ENCODE data around the gene PTTG1IP2. TPM values are rescaled to one million over a fixed set of nuclear protein-coding genes. Genes with fewer than 3 reads are reported as not detected.

Gene PTTG1IP2
- total and polyA plus RNA-seq, 10 of the 15 experiments (the other 5 are each of a cell fraction or from before 2014, with no cell fraction given) = not detected

- TF ChIP-seq FOS (IDR thresholded peaks at IDR 0.05; ENCODE audit: borderline replicate concordance, extremely low read depth, insufficient read length) (no peak), RELA (IDR thresholded peaks at IDR 0.05; ENCODE audit: borderline replicate concordance, partially characterized antibody) (no peak)
Observed at GRCh38 chr7:90560730-90561129, 91.3 kb downstream of the PTTG1IP2 start (continued).

Other genes starting within 250 kb of the PTTG1IP2 start
- gene CFAP69, start 224.5 kb upstream of the PTTG1IP2 start, total RNA-seq (2014; rRNA removed) = 0.68 and 1.0 TPM in 2 replicates
- gene CFAP69, start 224.5 kb upstream of the PTTG1IP2 start, total RNA-seq (2014; rRNA removed; fragmentation: Illumina TruSeq; extraction: Trizol) = 0.45 and 0.55 TPM in 2 replicates
- 0.33 and 1.1 TPM in 2 replicates for gene CFAP69, start 224.5 kb upstream of the PTTG1IP2 start, total RNA-seq (2021)
- gene CFAP69, start 224.5 kb upstream of the PTTG1IP2 start, polyA plus RNA-seq (2011; rRNA removed) = 3.1 and 7.7 TPM in 2 replicates
- gene CFAP69, start 224.5 kb upstream of the PTTG1IP2 start, polyA plus RNA-seq (2014; fragmentation: Illumina TruSeq; extraction: Trizol) = 0.48 and 3.6 TPM in 2 replicates
- gene CFAP69, start 224.5 kb upstream of the PTTG1IP2 start, polyA plus RNA-seq (2014; fragmentation: Nextera tagmentation; extraction: Ambion mirVana) = under 1 TPM in 1 of 2 experiments, not detected in 1; 0.11 TPM
- 0.47 and 1.3 TPM in 2 replicates for gene CFAP69, start 224.5 kb upstream of the PTTG1IP2 start, polyA plus RNA-seq (2014; rRNA removed)
- gene CFAP69, start 224.5 kb upstream of the PTTG1IP2 start, polyA plus RNA-seq (2016; fragmentation: Nextera tagmentation; extraction: Ambion mirVana) = 1 to 10 TPM in 1 of 2 experiments, under 1 TPM in 1; 0.79 to 1.2 TPM
- gene FAM237B, start 148.3 kb upstream of the PTTG1IP2 start, total RNA-seq (2014; rRNA removed) = not detected in 2 replicates
- not detected in 2 replicates for gene FAM237B, start 148.3 kb upstream of the PTTG1IP2 start, total RNA-seq (2014; rRNA removed; fragmentation: Illumina TruSeq; extraction: Trizol)
- not detected in 2 replicates for gene FAM237B, start 148.3 kb upstream of the PTTG1IP2 start, total RNA-seq (2021)
- gene FAM237B, start 148.3 kb upstream of the PTTG1IP2 start, polyA plus RNA-seq (2011; rRNA removed) = not detected in 2 replicates
- not detected in 2 replicates for gene FAM237B, start 148.3 kb upstream of the PTTG1IP2 start, polyA plus RNA-seq (2014; fragmentation: Illumina TruSeq; extraction: Trizol)
- gene FAM237B, start 148.3 kb upstream of the PTTG1IP2 start, polyA plus RNA-seq (2014; fragmentation: Nextera tagmentation; extraction: Ambion mirVana) = not detected
- gene FAM237B, start 148.3 kb upstream of the PTTG1IP2 start, polyA plus RNA-seq (2014; rRNA removed) = not detected in 2 replicates
- gene FAM237B, start 148.3 kb upstream of the PTTG1IP2 start, polyA plus RNA-seq (2016; fragmentation: Nextera tagmentation; extraction: Ambion mirVana) = not detected
- gene GTPBP10, start 122.9 kb upstream of the PTTG1IP2 start, total RNA-seq (2014; rRNA removed) = 10.1 and 14.1 TPM in 2 replicates
- 20.6 and 24.0 TPM in 2 replicates for gene GTPBP10, start 122.9 kb upstream of the PTTG1IP2 start, total RNA-seq (2014; rRNA removed; fragmentation: Illumina TruSeq; extraction: Trizol)
- 26.6 and 33.5 TPM in 2 replicates for gene GTPBP10, start 122.9 kb upstream of the PTTG1IP2 start, total RNA-seq (2021)
- gene GTPBP10, start 122.9 kb upstream of the PTTG1IP2 start, polyA plus RNA-seq (2011; rRNA removed) = 34.1 and 67.9 TPM in 2 replicates
- 38.0 and 48.6 TPM in 2 replicates for gene GTPBP10, start 122.9 kb upstream of the PTTG1IP2 start, polyA plus RNA-seq (2014; fragmentation: Illumina TruSeq; extraction: Trizol)
- 10 to 100 TPM; 29.4 to 32.5 TPM for gene GTPBP10, start 122.9 kb upstream of the PTTG1IP2 start, polyA plus RNA-seq (2014; fragmentation: Nextera tagmentation; extraction: Ambion mirVana)
- gene GTPBP10, start 122.9 kb upstream of the PTTG1IP2 start, polyA plus RNA-seq (2014; rRNA removed) = 11.2 and 11.3 TPM in 2 replicates
- gene GTPBP10, start 122.9 kb upstream of the PTTG1IP2 start, polyA plus RNA-seq (2016; fragmentation: Nextera tagmentation; extraction: Ambion mirVana) = 10 to 100 TPM; 38.7 to 41.0 TPM
- gene CLDN12, start 66.2 kb upstream of the PTTG1IP2 start, total RNA-seq (2014; rRNA removed) = 7.0 and 10.4 TPM in 2 replicates
- 5.8 and 6.4 TPM in 2 replicates for gene CLDN12, start 66.2 kb upstream of the PTTG1IP2 start, total RNA-seq (2014; rRNA removed; fragmentation: Illumina TruSeq; extraction: Trizol)
- 6.0 and 6.5 TPM in 2 replicates for gene CLDN12, start 66.2 kb upstream of the PTTG1IP2 start, total RNA-seq (2021)
- 38.9 and 41.1 TPM in 2 replicates for gene CLDN12, start 66.2 kb upstream of the PTTG1IP2 start, polyA plus RNA-seq (2011; rRNA removed)
- gene CLDN12, start 66.2 kb upstream of the PTTG1IP2 start, polyA plus RNA-seq (2014; fragmentation: Illumina TruSeq; extraction: Trizol) = 6.2 and 6.7 TPM in 2 replicates
- 1 to 10 TPM; 3.1 to 5.6 TPM for gene CLDN12, start 66.2 kb upstream of the PTTG1IP2 start, polyA plus RNA-seq (2014; fragmentation: Nextera tagmentation; extraction: Ambion mirVana)
- gene CLDN12, start 66.2 kb upstream of the PTTG1IP2 start, polyA plus RNA-seq (2014; rRNA removed) = 5.6 and 7.1 TPM in 2 replicates
- gene CLDN12, start 66.2 kb upstream of the PTTG1IP2 start, polyA plus RNA-seq (2016; fragmentation: Nextera tagmentation; extraction: Ambion mirVana) = 1 to 10 TPM; 7.0 to 7.4 TPM
- 29.6 and 33.3 TPM in 2 replicates for gene CDK14, start 126.7 kb downstream of the PTTG1IP2 start, total RNA-seq (2014; rRNA removed)
- gene CDK14, start 126.7 kb downstream of the PTTG1IP2 start, total RNA-seq (2014; rRNA removed; fragmentation: Illumina TruSeq; extraction: Trizol) = 39.3 and 47.1 TPM in 2 replicates
- gene CDK14, start 126.7 kb downstream of the PTTG1IP2 start, total RNA-seq (2021) = 56.7 and 61.3 TPM in 2 replicates
- 24.3 and 33.2 TPM in 2 replicates for gene CDK14, start 126.7 kb downstream of the PTTG1IP2 start, polyA plus RNA-seq (2011; rRNA removed)
- gene CDK14, start 126.7 kb downstream of the PTTG1IP2 start, polyA plus RNA-seq (2014; fragmentation: Illumina TruSeq; extraction: Trizol) = 30.9 and 31.6 TPM in 2 replicates
- 1 to 10 TPM; 6.5 to 7.3 TPM for gene CDK14, start 126.7 kb downstream of the PTTG1IP2 start, polyA plus RNA-seq (2014; fragmentation: Nextera tagmentation; extraction: Ambion mirVana)
- gene CDK14, start 126.7 kb downstream of the PTTG1IP2 start, polyA plus RNA-seq (2014; rRNA removed) = 14.3 and 16.1 TPM in 2 replicates
- gene CDK14, start 126.7 kb downstream of the PTTG1IP2 start, polyA plus RNA-seq (2016; fragmentation: Nextera tagmentation; extraction: Ambion mirVana) = 10 to 100 TPM; 12.7 to 24.1 TPM